Gastrocnemius medialis (tissue), 4 donors: ENCODE results near the gene RNF148.

Source experiments
- POLR2A ChIP-seq, 2 donors: fragments of 450-650 bp; IDR thresholded peaks; one replicate each; pipeline ENCODE4 v1.6.1; 2017; ENCODE audit warnings: antibody characterized with exemption in 2 of 2, mild to moderate bottlenecking in 2 of 2, moderate library complexity in 2 of 2
- TF ChIP-seq, protein P1 (sequence below), 5 experiments: fragments of 450-650 bp in 3 of 5; fragments of 200-600 bp in 2 of 5; sonication (generic) in 2 of 5; IDR thresholded peaks in 4 of 5; conservative IDR thresholded peaks in 1 of 5; 1 replicate in 4 of 5; 2 replicates in 1 of 5; pipeline ENCODE4 v1.5.1; 2016 to 2019; ENCODE audit warnings: antibody characterized with exemption in 5 of 5, mild to moderate bottlenecking in 3 of 5, moderate library complexity in 3 of 5

DNA sequence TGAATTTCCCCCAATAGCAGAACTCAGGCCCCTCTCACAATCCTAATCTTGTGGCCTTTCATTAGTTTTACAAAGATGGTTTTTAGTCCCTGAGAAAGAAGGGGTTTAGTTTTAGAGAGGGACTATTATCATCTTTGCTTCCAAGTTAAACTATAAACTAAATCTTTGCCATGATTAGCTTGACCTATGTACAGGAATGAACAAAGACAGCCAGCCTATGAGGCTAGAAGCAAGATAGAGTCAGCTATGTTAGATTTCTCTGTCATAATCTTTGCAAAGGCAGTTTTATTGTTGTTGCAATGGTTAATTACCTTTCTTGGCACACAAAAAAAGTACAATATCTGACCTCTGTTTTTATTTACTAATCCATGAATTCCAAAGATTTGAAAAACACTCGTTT, 22.9 kb downstream of the RNF148 start:
- TF ChIP-seq, protein P1, sequence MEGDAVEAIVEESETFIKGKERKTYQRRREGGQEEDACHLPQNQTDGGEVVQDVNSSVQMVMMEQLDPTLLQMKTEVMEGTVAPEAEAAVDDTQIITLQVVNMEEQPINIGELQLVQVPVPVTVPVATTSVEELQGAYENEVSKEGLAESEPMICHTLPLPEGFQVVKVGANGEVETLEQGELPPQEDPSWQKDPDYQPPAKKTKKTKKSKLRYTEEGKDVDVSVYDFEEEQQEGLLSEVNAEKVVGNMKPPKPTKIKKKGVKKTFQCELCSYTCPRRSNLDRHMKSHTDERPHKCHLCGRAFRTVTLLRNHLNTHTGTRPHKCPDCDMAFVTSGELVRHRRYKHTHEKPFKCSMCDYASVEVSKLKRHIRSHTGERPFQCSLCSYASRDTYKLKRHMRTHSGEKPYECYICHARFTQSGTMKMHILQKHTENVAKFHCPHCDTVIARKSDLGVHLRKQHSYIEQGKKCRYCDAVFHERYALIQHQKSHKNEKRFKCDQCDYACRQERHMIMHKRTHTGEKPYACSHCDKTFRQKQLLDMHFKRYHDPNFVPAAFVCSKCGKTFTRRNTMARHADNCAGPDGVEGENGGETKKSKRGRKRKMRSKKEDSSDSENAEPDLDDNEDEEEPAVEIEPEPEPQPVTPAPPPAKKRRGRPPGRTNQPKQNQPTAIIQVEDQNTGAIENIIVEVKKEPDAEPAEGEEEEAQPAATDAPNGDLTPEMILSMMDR (IDR thresholded peaks at IDR 0.05 in 4 of 5, conservative IDR thresholded peaks at IDR 0.05 in 1 of 5), result no peak
- TF ChIP-seq POLR2A (IDR thresholded peaks at IDR 0.05), result no peak
